A549 (cell line): ENCODE results near the gene APBA1. TPM values are rescaled to one million over a fixed set of nuclear protein-coding genes. Genes with fewer than 3 reads are reported as not detected.

Source experiments
- ATAC-seq, 2 experiments: fragments of 200-7000 bp in 1 of 2; fragments of >200 bp in 1 of 2; cut with Nextera tagmentation in 1 of 2; cut with Tn5 transposase in 1 of 2; 3 replicates each; pipeline versions ENCODE4 v1.8.0 to v1.9.1; 2018 to 2020; ENCODE audit warnings: mild to moderate bottlenecking in 1 of 2, moderate library complexity in 1 of 2
- CTCF ChIA-PET: fragments of 300-600 bp; sonication (Branson Sonifier 250); formaldehyde crosslinking; extraction: SDS; loops from one replicate; lab custom pipeline; 2021; ENCODE audit warnings: antibody characterized with exemption, inconsistent platforms; lab: Yijun Ruan, JAX
- POLR2A ChIA-PET: fragments of 350-600 bp; formaldehyde crosslinking; extraction: SDS; loops from one replicate; lab custom pipeline; 2021; ENCODE audit warnings: antibody characterized with exemption, inconsistent platforms; lab: Yijun Ruan, JAX
- DNase-seq, 2 experiments: peaks; one replicate each; pipeline versions ENCODE4 v3.0.0 to v3.0.0-alpha.2; 2011 to 2016; ENCODE audit warnings: low read depth in 1 of 2, low spot score in 1 of 2
- FAIRE-seq: peaks from 2 replicates; lab custom pipeline; 2011; peaks lifted over from hg19 to GRCh38; lab: Jason Lieb, UNC
- H3K27ac ChIP-seq, 2 experiments: fragments of >200 bp; sonication (Bioruptor Twin); formaldehyde crosslinking; 3 replicates each; pipeline ENCODE4 v1.5.1; 2016 to 2017
- H3K4me1 ChIP-seq: fragments of >200 bp; sonication (Bioruptor Twin); formaldehyde crosslinking; 3 replicates; pipeline ENCODE4 v1.6.1; 2016
- H3K4me2 ChIP-seq: fragments of >200 bp; sonication (Bioruptor Twin); formaldehyde crosslinking; 3 replicates; pipeline ENCODE4 v1.6.1; 2016
- H3K4me3 ChIP-seq: fragments of >200 bp; sonication (Bioruptor Twin); formaldehyde crosslinking; 3 replicates; pipeline ENCODE4 v1.5.1; 2016
- H3K9me3 ChIP-seq: fragments of >200 bp; sonication (Bioruptor Twin); formaldehyde crosslinking; 3 replicates; pipeline ENCODE4 v1.6.1; 2016
- CBX2 ChIP-seq: fragments of 200-600 bp; sonication (generic); IDR thresholded peaks from 2 replicates; pipeline ENCODE4 v1.6.1; 2016; ENCODE audit warnings: low read depth, mild to moderate bottlenecking, borderline replicate concordance
- CHD4 ChIP-seq: fragments of 200-600 bp; sonication (generic); IDR thresholded peaks from 2 replicates; pipeline ENCODE4 v1.6.1; 2016; ENCODE audit warnings: antibody characterized with exemption, mild to moderate bottlenecking, borderline replicate concordance
- EHMT2 ChIP-seq: fragments of 200-600 bp; sonication (generic); IDR thresholded peaks from 2 replicates; pipeline ENCODE4 v1.6.1; 2016; ENCODE audit warnings: antibody characterized with exemption, low read depth, mild to moderate bottlenecking, moderate library complexity
- ESRRA ChIP-seq: fragments of 150-350 bp; IDR thresholded peaks from 2 replicates; pipeline ENCODE4 v1.6.1; 2014; ENCODE audit warnings: mild to moderate bottlenecking, low read length, borderline replicate concordance
- FOSB ChIP-seq: fragments of 250-450 bp; sonication (Bioruptor Pico); IDR thresholded peaks from 2 replicates; pipeline ENCODE4 v1.5.0; 2020; ENCODE audit warnings: mild to moderate bottlenecking, moderate library complexity
- FOXS1 ChIP-seq: fragments of 250-450 bp; sonication (Bioruptor Pico); IDR thresholded peaks from 2 replicates; pipeline ENCODE4 v1.5.0; 2020; ENCODE audit warnings: mild to moderate bottlenecking, moderate library complexity
- GATA3 ChIP-seq: IDR thresholded peaks from 2 replicates; pipeline ENCODE4 v1.6.1; 2012; ENCODE audit warnings: borderline replicate concordance
- HEYL ChIP-seq: fragments of 250-450 bp; sonication (Bioruptor Pico); IDR thresholded peaks from 2 replicates; pipeline ENCODE4 v1.8.0; 2021; ENCODE audit warnings: mild to moderate bottlenecking, moderate library complexity
- HOXA7 ChIP-seq: fragments of 250-450 bp; sonication (Bioruptor Pico); IDR thresholded peaks from 2 replicates; pipeline ENCODE4 v1.5.0; 2020; ENCODE audit warnings: mild to moderate bottlenecking, moderate library complexity
- HOXB5 ChIP-seq: fragments of 250-450 bp; sonication (Bioruptor Pico); IDR thresholded peaks from 2 replicates; pipeline ENCODE4 v1.5.0; 2020; ENCODE audit warnings: mild to moderate bottlenecking, moderate library complexity
- JUNB ChIP-seq: fragments of >200 bp; sonication (Bioruptor Twin); formaldehyde crosslinking; IDR thresholded peaks from 2 replicates; pipeline ENCODE4 v1.6.1; 2016
- KDM1A ChIP-seq: fragments of 200-600 bp; sonication (generic); IDR thresholded peaks from 2 replicates; pipeline ENCODE4 v1.6.1; 2016; ENCODE audit warnings: low read depth, mild to moderate bottlenecking
- MAFK ChIP-seq: fragments of 450-650 bp; IDR thresholded peaks from 2 replicates; pipeline ENCODE4 v1.6.1; 2014; ENCODE audit not compliant: partially characterized antibody
- MYC ChIP-seq: IDR thresholded peaks from 2 replicates; pipeline ENCODE4 v1.6.1; 2012; ENCODE audit warnings: mild to moderate bottlenecking, inconsistent platforms, low read length, improper control_type of control experiment, borderline replicate concordance
- NFE2L2 ChIP-seq: fragments of 150-350 bp; conservative IDR thresholded peaks from 2 replicates; pipeline ENCODE4 v1.6.1; 2014; ENCODE audit warnings: low read length
- PHF8 ChIP-seq: fragments of 200-600 bp; sonication (generic); IDR thresholded peaks from 2 replicates; pipeline ENCODE4 v1.6.1; 2016; ENCODE audit warnings: low read depth, mild to moderate bottlenecking, antibody characterized with exemption, moderate library complexity, borderline replicate concordance
- POLR2AphosphoS2 ChIP-seq: conservative IDR thresholded peaks from 2 replicates; pipeline ENCODE4 v1.6.1; 2012; ENCODE audit warnings: low read length, improper control_type of control experiment, inconsistent platforms
- RAD21 ChIP-seq, 2 experiments: fragments of >200 bp in 1 of 2; sonication (Bioruptor Twin) in 1 of 2; formaldehyde crosslinking in 1 of 2; IDR thresholded peaks in 1 of 2; conservative IDR thresholded peaks in 1 of 2; 2 replicates in 1 of 2; 3 replicates in 1 of 2; pipeline ENCODE4 v1.6.1; 2012 to 2018; ENCODE audit warnings: inconsistent platforms in 1 of 2
- RARB ChIP-seq: fragments of 250-450 bp; sonication (Bioruptor Pico); IDR thresholded peaks from 2 replicates; pipeline ENCODE4 v1.8.0; 2021; ENCODE audit warnings: mild to moderate bottlenecking, moderate library complexity
- RCOR1 ChIP-seq: fragments of 150-350 bp; IDR thresholded peaks from 2 replicates; pipeline ENCODE4 v1.6.1; 2014; ENCODE audit warnings: antibody characterized with exemption, low read length, low read depth
- SMC3 ChIP-seq: fragments of >200 bp; sonication (Bioruptor Twin); formaldehyde crosslinking; IDR thresholded peaks from 3 replicates; pipeline ENCODE4 v1.6.1; 2018; ENCODE audit warnings: inconsistent platforms
- SREBF2 ChIP-seq: fragments of 450-650 bp; IDR thresholded peaks from 2 replicates; pipeline ENCODE4 v1.6.1; 2014; ENCODE audit warnings: mild to moderate bottlenecking, moderate library complexity
- ZC3H11A ChIP-seq: fragments of 450-650 bp; IDR thresholded peaks from 2 replicates; pipeline ENCODE4 v1.6.1; 2014; ENCODE audit warnings: antibody characterized with exemption, mild to moderate bottlenecking
- WGBS: methylation state at CpG from one replicate; pipeline ENCODE4 v1.1.6; 2017; ENCODE audit errors: missing lambda C conversion rate; 5-methylcytosine and 5-hydroxymethylcytosine counted together
- polyA plus RNA-seq, 4 experiments: library from polyadenylated mRNA; depleted of rRNA in 3 of 4; stranded (reverse); fragments of >200 nt; fragmentation: RNase III in 1 of 4; extraction: RNeasy Plus Mini Kit Qiagen cat#74134 plus additional on column Dnase treatment in 1 of 4; gene quantifications; 2 replicates in 3 of 4; 3 replicates in 1 of 4; pipeline ENCODE4 v1.2.3, GENCODE V29; 2011 to 2017
- TF ChIP-seq, protein P1 (sequence below): fragments of 250-450 bp; sonication (Bioruptor Pico); IDR thresholded peaks from 2 replicates; pipeline ENCODE4 v1.5.0; 2020; ENCODE audit warnings: low read depth, mild to moderate bottlenecking, moderate library complexity
- TF ChIP-seq, protein P2 (sequence below): IDR thresholded peaks from 2 replicates; pipeline ENCODE4 v1.6.1; 2012; ENCODE audit warnings: low read depth, borderline replicate concordance
- TF ChIP-seq, protein P3 (sequence below): IDR thresholded peaks from 2 replicates; pipeline ENCODE4 v1.6.1; 2012

Gene APBA1
- polyA plus RNA-seq, 2 of the 4 experiments (the other 2 are of a cell fraction) = 0.22 to 1.6 TPM

DNA sequence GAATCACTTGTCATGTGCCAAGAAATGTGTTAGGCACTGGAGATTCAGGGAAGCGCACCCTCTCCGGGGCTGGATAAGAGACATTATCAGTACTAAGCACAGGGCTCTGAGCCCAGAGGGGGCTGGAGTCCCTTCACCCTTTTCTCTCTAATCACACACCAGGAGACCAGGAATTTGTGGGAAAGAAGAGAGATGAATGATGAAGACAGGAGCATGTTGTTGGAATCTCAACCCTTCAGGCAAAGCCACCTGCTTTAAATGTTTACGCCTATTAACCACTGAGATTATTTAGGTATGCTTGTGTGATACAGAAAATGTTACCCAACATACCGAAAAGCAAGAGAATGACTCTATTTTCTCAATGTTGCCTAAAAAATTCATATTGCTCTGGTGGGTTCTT, 227.4 kb downstream of the APBA1 start:
- FAIRE-seq = no peak
- WGBS = 68% methylated on average over 4 of the region's 4 CpGs
- Histone ChIP-seq H3K27ac (no peak overlapping the region), H3K4me1 (no peaks in the 10 kb centered on the region), H3K4me3 (no peak overlapping the region)
- CTCF ChIA-PET = no interaction called here
- POLR2A ChIA-PET = no interaction called here
- TF ChIP-seq JUNB (no peak), GATA3 (no peak)
- TF ChIP-seq, all 56 proteins: peak for 0
- H3K4me2 ChIP-seq = no peak overlapping the region
- no peaks in the 10 kb centered on the region for H3K9me3 ChIP-seq
- DNase-seq (no peak), ATAC-seq (no peak)

DNA sequence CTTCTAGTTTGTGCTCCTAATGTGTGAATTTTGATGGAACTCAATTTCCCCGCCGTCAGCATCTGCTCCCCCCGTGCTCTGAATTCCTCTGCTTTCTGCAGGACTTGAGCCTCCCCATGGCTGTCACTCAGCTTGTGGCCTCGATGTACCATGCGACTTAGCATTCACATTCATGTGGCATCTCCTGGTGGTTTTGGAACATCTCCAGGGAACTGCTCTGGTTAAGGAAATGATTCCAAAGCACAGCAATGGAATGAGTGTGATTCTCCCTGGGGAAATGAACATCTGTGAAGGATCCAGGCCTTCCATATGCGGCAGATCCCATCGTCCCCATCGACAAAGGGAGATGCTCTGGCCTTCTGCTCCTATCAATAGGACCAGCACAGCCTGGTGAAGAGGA, 228.2 kb downstream of the APBA1 start:
- Histone ChIP-seq H3K9me3 (no peaks in the 10 kb centered on the region), H3K27ac (no peak overlapping the region), H3K4me1 (no peaks in the 10 kb centered on the region), H3K4me2 (no peak overlapping the region), H3K4me3 (no peak overlapping the region)
- POLR2A ChIA-PET = no interaction called here
- CTCF ChIA-PET = no interaction called here
- no peak for FAIRE-seq
- TF ChIP-seq PHF8 (no peak), ZC3H11A (no peak), POLR2AphosphoS2 (no peak), SMC3 (no peak), CHD4 (no peak), RCOR1 (no peak), HOXB5 (CRISPR knock-in tag) (no peak), ESRRA (no peak), RAD21 (conservative IDR thresholded peaks at IDR 0.05 in 1 of 2, IDR thresholded peaks at IDR 0.05 in 1 of 2) (no peak), FOXS1 (no peak)
- TF ChIP-seq, protein P1, sequence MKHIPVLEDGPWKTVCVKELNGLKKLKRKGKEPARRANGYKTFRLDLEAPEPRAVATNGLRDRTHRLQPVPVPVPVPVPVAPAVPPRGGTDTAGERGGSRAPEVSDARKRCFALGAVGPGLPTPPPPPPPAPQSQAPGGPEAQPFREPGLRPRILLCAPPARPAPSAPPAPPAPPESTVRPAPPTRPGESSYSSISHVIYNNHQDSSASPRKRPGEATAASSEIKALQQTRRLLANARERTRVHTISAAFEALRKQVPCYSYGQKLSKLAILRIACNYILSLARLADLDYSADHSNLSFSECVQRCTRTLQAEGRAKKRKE (CRISPR knock-in tag) = no peak
- WGBS = 44% methylated on average over 8 of the region's 8 CpGs
- no peak for DNase-seq
- ATAC-seq = no peak

DNA sequence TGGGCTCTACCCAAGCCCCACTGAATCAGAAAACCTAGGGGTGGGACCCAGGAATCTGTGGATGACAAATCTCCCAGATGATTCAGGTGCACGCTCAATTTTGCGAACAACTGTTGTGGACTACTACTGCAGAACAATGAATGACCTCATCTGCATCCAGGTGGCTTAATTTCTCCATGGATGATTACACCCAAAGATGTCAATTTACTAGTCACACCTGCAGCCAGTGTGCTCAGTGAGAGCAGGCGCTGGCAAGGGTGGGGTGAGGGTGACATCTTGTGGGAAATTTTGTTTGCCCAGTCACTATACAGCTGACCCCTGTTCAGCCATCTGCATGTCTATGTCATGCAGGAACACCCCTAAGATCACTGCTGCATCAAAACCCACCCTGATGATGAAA, 229.0 kb downstream of the APBA1 start:
- DNase-seq (no peak), FAIRE-seq (no peak), ATAC-seq (no peak)
- H3K9me3 ChIP-seq = no peaks in the 10 kb centered on the region
- CTCF ChIA-PET = interaction anchor here (1.8 kb wide), 1 partner anchor 21 kb away, joined by 7 read pairs; no protein-coding TSS in a partner anchor
- TF ChIP-seq HOXA7 (CRISPR knock-in tag) = no peak
- TF ChIP-seq, protein P2, sequence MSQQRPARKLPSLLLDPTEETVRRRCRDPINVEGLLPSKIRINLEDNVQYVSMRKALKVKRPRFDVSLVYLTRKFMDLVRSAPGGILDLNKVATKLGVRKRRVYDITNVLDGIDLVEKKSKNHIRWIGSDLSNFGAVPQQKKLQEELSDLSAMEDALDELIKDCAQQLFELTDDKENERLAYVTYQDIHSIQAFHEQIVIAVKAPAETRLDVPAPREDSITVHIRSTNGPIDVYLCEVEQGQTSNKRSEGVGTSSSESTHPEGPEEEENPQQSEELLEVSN = no peak
- no peak for TF ChIP-seq SREBF2
- TF ChIP-seq CHD4 = no peak
- no peak for TF ChIP-seq MYC
- TF ChIP-seq, protein P3, sequence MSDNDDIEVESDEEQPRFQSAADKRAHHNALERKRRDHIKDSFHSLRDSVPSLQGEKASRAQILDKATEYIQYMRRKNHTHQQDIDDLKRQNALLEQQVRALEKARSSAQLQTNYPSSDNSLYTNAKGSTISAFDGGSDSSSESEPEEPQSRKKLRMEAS = no peak
- TF ChIP-seq FOXS1 = no peak
- TF ChIP-seq RARB (CRISPR knock-in tag) = no peak
- no peak for TF ChIP-seq PHF8
- TF ChIP-seq SMC3 = no peak
- no peak for TF ChIP-seq FOSB (CRISPR knock-in tag)
- no peak for TF ChIP-seq CBX2
- no peak for TF ChIP-seq MAFK
- no peak for TF ChIP-seq EHMT2
- no peak for TF ChIP-seq KDM1A
- no peak for TF ChIP-seq NFE2L2
- TF ChIP-seq HEYL = no peak
- no peak overlapping the region for H3K4me2 ChIP-seq
- 62% methylated on average over 3 of the region's 3 CpGs for WGBS
- H3K27ac ChIP-seq = no peak overlapping the region
- no peak overlapping the region for H3K4me3 ChIP-seq
- no peaks in the 10 kb centered on the region for H3K4me1 ChIP-seq
- POLR2A ChIA-PET = no interaction called here
